ENCODE results near the gene DCTPP1.

DNA sequence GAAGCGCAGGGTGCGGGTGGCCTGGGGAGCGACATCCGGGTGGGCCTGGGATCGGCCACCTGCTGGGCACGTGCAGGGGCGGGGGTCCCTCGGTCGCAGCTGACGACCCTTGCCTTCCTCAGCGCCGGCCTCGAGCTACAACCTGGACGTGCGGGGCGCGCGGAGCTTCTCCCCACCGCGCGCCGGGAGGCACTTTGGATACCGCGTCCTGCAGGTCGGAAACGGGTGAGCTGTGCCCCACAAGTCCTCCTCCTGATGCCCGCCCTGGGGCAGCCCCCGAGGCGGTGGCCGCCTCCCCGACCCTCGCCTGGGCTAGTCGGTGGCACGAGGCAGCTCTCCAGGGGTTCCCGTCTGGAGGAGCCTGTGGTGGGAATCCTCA, 44.2 kb upstream of the DCTPP1 start:
- no peak for TF ChIP-seq EZH2 (IDR thresholded peaks at IDR 0.05; ENCODE audit: insufficient read depth, poor library complexity, severe bottlenecking)
- no peak for TF ChIP-seq EZH2phosphoT487 (IDR thresholded peaks at IDR 0.05; ENCODE audit: insufficient read depth, low read depth)

Data from GM23248 (cell line).